Ascending aorta (tissue), 2 donors: ENCODE results near the gene LMO1. TPM values are rescaled to one million over a fixed set of nuclear protein-coding genes. Genes with fewer than 3 reads are reported as not detected.

Experiments
- DNase-seq, 2 donors: peaks; one replicate each; pipeline ENCODE4 v3.0.0-alpha.2; 2019; ENCODE audit warnings: low spot score in 2 of 2
- H3K27ac ChIP-seq, 2 donors: fragments of 200-600 bp; sonication (generic); one replicate each; pipeline ENCODE4 v1.5.1; 2016 to 2017; ENCODE audit warnings: mild to moderate bottlenecking in 1 of 2
- H3K27me3 ChIP-seq: fragments of 200-600 bp; sonication (generic); one replicate; pipeline ENCODE4 v1.5.1; 2017
- H3K36me3 ChIP-seq, 2 donors: fragments of 200-600 bp; sonication (generic); one replicate each; pipeline ENCODE4 v1.5.1; 2016
- H3K4me1 ChIP-seq, 2 donors: fragments of 200-600 bp; sonication (generic); one replicate each; pipeline ENCODE4 v1.5.1; 2016 to 2017; ENCODE audit warnings: mild to moderate bottlenecking in 1 of 2
- H3K4me3 ChIP-seq, 2 donors: fragments of 200-600 bp; sonication (generic); one replicate each; pipeline ENCODE4 v1.5.1; 2016 to 2017; ENCODE audit warnings: mild to moderate bottlenecking in 1 of 2
- H3K9me3 ChIP-seq, 2 donors: fragments of 200-600 bp; sonication (generic); one replicate each; pipeline ENCODE4 v1.5.1; 2016
- intact Hi-C: fragments of 100-400 bp; cut with DNase I; formaldehyde crosslinking; loops from one replicate; pipeline ENCODE4 v1.15.1; 2023
- total RNA-seq: library from RNA; depleted of rRNA; stranded (reverse); fragments of >200 nt; gene quantifications from one replicate; pipeline ENCODE4 v1.1.0, GENCODE V29; 2016
- TF ChIP-seq, protein P1 (sequence below), 3 experiments: fragments of 200-600 bp in 2 of 3; fragments of 450-650 bp in 1 of 3; sonication (generic) in 2 of 3; IDR thresholded peaks; one replicate each; pipeline ENCODE4 v1.5.1; 2016 to 2019; ENCODE audit warnings: antibody characterized with exemption in 3 of 3, mild to moderate bottlenecking in 1 of 3, moderate library complexity in 1 of 3

The LMO1 gene
- total RNA-seq, 1 donor from 2014 or later: not detected

DNA sequence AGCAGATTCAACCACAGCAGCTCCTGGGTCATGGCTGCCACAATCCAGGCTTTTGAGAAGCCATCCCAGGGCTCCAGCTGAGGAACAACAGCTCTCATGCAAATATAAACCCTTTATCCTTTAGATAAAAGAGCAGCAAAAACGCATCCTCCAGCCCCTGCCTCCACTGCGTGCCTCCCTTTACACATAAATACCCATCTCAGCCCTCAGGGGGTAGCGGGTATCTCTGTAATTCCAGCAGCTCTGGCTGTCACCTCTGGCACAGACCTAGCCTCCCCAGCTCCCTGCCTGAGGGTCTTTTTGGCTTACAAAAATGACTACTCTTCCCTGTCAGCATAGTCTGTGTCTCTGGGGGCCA, 21.6 kb downstream of the LMO1 start:
- no peaks in the 10 kb centered on the region for H3K36me3 ChIP-seq
- H3K4me1 ChIP-seq: no peaks in the 10 kb centered on the region
- intact Hi-C loops: no loop called here
- no peak overlapping the region for H3K4me3 ChIP-seq
- TF ChIP-seq, protein P1, sequence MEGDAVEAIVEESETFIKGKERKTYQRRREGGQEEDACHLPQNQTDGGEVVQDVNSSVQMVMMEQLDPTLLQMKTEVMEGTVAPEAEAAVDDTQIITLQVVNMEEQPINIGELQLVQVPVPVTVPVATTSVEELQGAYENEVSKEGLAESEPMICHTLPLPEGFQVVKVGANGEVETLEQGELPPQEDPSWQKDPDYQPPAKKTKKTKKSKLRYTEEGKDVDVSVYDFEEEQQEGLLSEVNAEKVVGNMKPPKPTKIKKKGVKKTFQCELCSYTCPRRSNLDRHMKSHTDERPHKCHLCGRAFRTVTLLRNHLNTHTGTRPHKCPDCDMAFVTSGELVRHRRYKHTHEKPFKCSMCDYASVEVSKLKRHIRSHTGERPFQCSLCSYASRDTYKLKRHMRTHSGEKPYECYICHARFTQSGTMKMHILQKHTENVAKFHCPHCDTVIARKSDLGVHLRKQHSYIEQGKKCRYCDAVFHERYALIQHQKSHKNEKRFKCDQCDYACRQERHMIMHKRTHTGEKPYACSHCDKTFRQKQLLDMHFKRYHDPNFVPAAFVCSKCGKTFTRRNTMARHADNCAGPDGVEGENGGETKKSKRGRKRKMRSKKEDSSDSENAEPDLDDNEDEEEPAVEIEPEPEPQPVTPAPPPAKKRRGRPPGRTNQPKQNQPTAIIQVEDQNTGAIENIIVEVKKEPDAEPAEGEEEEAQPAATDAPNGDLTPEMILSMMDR (IDR thresholded peaks at IDR 0.05): no peak
- H3K27ac ChIP-seq: no peak overlapping the region
- H3K27me3 ChIP-seq: no peaks in the 10 kb centered on the region
- DNase-seq: no peak
- no peaks in the 10 kb centered on the region for H3K9me3 ChIP-seq

- H3K4me1 ChIP-seq: no peaks in the 10 kb centered on the region
- no peak overlapping the region for H3K4me3 ChIP-seq
- no peaks in the 10 kb centered on the region for H3K27me3 ChIP-seq
- intact Hi-C loops: no loop called here
- no peaks in the 10 kb centered on the region for H3K9me3 ChIP-seq
- no peak for DNase-seq
- TF ChIP-seq, protein P1 (IDR thresholded peaks at IDR 0.05): no peak
- H3K36me3 ChIP-seq: no peaks in the 10 kb centered on the region
- H3K27ac ChIP-seq: no peak overlapping the region
These were observed 22.1 kb downstream of the LMO1 start for GRCh38 chr11:8241373-8242117.

GRCh38 chr11:8239536-8240228, 24.0 kb downstream of the LMO1 start:
- no peak overlapping the region for H3K27ac ChIP-seq
- no peaks in the 10 kb centered on the region for H3K36me3 ChIP-seq
- TF ChIP-seq, protein P1 (IDR thresholded peaks at IDR 0.05): no peak
- H3K27me3 ChIP-seq: no peaks in the 10 kb centered on the region
- no peak for DNase-seq
- no peaks in the 10 kb centered on the region for H3K4me1 ChIP-seq
- intact Hi-C loops: no loop called here
- H3K4me3 ChIP-seq: no peak overlapping the region
- H3K9me3 ChIP-seq: no peaks in the 10 kb centered on the region

GRCh38 chr11:8239040-8239439, 24.6 kb downstream of the LMO1 start:
- no peaks in the 10 kb centered on the region for H3K27me3 ChIP-seq
- H3K9me3 ChIP-seq: no peaks in the 10 kb centered on the region
- TF ChIP-seq, protein P1 (IDR thresholded peaks at IDR 0.05): no peak
- H3K36me3 ChIP-seq: no peaks in the 10 kb centered on the region
- H3K27ac ChIP-seq: no peak overlapping the region
- H3K4me3 ChIP-seq: no peak overlapping the region
- no peaks in the 10 kb centered on the region for H3K4me1 ChIP-seq
- intact Hi-C loops: no loop called here
- DNase-seq: no peak

GRCh38 chr11:8237453-8237852, 26.2 kb downstream of the LMO1 start:
- no peaks in the 10 kb centered on the region for H3K36me3 ChIP-seq
- no peak overlapping the region for H3K27ac ChIP-seq
- H3K4me3 ChIP-seq: no peak overlapping the region
- H3K9me3 ChIP-seq: no peaks in the 10 kb centered on the region
- DNase-seq: no peak
- no peaks in the 10 kb centered on the region for H3K27me3 ChIP-seq
- TF ChIP-seq, protein P1 (IDR thresholded peaks at IDR 0.05): no peak
- intact Hi-C loops: no loop called here
- H3K4me1 ChIP-seq: no peaks in the 10 kb centered on the region
